Ovary (tissue), 3 donors: ENCODE data around the gene MBNL2.

Source experiments
- CTCF ChIP-seq, 3 donors: fragments of 450-650 bp in 2 of 3; fragments of 200-600 bp in 1 of 3; IDR thresholded peaks; one replicate each; pipeline versions ENCODE4 v1.5.1 to v1.8.0; 2016 to 2022; ENCODE audit warnings: antibody characterized with exemption in 3 of 3, mild to moderate bottlenecking in 1 of 3
- EP300 ChIP-seq: sonication (generic); formaldehyde crosslinking; IDR thresholded peaks from one replicate; pipeline ENCODE4 v1.6.1; 2017; ENCODE audit warnings: antibody characterized with exemption
- POLR2A ChIP-seq: fragments of 450-650 bp; IDR thresholded peaks from one replicate; pipeline ENCODE4 v1.6.1; 2017; ENCODE audit warnings: antibody characterized with exemption, mild to moderate bottlenecking, moderate library complexity
- donor health status: DM: no; HTN: no; CAD: no.

- TF ChIP-seq CTCF (IDR thresholded peaks at IDR 0.05) (no peak), POLR2A (no peak), EP300 (no peak)
Measured at GRCh38 chr13:97434397-97435201, 212.5 kb downstream of the MBNL2 start.
